Measurements from ENCODE around the gene SH3RF3.

DNA sequence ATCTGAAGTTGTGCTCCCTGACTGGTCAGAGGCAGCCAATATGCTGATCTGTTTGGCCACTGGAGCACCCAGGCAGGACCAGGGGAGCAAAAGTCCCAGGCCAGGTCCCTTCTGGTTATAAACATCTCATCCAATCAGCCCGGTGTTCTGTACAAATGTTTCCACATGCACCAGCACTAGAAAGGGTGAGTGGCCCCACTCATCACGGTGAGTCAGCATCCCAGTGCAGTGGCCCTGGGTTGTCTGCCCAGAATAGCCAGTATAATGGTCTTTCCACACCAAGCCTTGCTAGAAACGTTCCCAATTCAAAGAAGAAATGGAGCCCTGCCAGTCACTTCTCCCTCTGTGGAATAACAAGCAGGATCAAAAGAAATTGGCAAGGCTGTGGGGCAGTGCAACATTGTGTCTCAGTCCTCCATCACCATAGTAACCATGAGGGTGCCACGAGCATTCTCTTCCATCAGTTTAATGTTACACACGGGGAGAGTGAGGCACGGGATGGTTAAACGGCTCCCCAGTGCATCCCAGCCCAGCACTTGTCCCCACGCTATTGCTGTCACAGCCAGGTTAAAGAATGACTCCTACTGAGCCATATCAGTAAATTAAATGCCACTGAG is 309.9 kb downstream of the SH3RF3 start:
- TF ChIP-seq POLR2A (IDR thresholded peaks at IDR 0.05) = no peak
- TF ChIP-seq, protein P1, sequence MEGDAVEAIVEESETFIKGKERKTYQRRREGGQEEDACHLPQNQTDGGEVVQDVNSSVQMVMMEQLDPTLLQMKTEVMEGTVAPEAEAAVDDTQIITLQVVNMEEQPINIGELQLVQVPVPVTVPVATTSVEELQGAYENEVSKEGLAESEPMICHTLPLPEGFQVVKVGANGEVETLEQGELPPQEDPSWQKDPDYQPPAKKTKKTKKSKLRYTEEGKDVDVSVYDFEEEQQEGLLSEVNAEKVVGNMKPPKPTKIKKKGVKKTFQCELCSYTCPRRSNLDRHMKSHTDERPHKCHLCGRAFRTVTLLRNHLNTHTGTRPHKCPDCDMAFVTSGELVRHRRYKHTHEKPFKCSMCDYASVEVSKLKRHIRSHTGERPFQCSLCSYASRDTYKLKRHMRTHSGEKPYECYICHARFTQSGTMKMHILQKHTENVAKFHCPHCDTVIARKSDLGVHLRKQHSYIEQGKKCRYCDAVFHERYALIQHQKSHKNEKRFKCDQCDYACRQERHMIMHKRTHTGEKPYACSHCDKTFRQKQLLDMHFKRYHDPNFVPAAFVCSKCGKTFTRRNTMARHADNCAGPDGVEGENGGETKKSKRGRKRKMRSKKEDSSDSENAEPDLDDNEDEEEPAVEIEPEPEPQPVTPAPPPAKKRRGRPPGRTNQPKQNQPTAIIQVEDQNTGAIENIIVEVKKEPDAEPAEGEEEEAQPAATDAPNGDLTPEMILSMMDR (IDR thresholded peaks at IDR 0.05) = no peak
